ENCODE results near the gene PDE5A.
A peak's percentile ranks its signal among the peaks of the same experiment; 100 is the strongest.

The PDE5A gene

DNA sequence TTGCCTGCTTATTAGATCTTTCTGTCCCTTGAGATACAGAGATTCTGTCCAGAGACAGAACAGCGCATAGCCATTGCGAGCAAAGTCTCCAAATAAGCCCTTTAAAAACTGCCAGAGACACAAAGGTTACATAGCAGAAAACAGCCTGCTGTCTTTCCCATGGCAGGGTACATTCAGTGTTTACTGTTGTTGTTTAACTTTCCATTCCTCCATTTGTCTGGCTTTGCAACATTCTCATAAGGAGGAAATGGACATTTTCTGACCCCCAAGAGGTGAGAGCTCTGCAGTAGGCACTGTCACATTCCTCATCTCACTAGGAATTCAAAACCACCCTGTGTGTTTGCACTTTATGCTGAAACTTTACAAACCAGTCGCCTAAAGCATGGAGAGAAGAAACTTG lies 48.3 kb downstream of the PDE5A start:
- no peak for DNase-seq

DNA sequence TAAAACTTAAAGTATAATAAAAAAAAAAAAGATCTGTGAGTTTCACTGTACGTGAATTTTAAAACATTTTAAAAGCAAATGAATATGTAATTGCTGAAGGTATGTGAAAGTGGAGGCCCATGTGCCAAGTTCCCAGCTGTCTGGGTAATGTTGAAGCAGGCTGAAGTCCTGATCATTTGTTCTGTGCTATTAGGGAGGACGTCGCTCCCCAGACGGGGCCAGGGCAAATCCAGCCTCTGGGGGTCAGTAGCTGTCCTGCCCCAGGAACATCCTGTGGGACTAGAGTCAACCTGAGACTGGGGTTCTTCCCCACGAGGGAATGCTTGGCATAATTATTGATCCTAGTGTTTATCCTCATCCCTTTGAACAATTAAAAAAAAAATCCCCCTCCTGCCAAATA lies 48.8 kb downstream of the PDE5A start:
- no peak for DNase-seq

GRCh38 chr4:119570401-119570800 lies 58.2 kb downstream of the PDE5A start:
- DNase-seq: no peak

- no peak for DNase-seq
These were observed 64.5 kb downstream of the PDE5A start for GRCh38 chr4:119564106-119564505.

DNA sequence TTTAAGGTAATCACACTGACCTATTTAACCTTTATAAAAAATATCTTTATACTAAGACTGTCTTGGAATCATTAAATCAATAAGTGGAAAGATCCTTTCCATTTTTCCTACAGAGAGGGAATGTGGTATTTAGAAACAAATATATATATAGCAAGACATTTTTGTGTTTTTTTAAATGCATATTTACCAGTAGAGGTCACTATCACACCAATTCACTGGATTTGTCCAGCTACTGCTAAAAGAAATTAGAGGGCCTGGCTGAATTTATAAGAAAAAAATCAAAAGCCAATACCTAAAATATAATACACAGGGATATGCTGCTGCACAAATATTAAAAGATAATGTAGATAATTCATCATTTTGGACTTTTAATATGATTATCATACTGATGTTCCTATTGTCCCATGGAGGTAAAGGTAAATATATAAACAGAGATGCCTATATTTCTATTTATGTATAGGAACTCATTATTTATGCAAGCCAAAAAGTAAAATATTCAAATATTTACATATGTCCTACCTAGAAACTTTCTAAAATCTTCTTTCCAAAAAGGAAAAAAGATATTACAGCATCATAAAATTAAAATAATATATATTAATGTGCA lies 69.5 kb downstream of the PDE5A start:
- peak in 2 of 3 experiments; percentile 2 to 65 for DNase-seq

DNA sequence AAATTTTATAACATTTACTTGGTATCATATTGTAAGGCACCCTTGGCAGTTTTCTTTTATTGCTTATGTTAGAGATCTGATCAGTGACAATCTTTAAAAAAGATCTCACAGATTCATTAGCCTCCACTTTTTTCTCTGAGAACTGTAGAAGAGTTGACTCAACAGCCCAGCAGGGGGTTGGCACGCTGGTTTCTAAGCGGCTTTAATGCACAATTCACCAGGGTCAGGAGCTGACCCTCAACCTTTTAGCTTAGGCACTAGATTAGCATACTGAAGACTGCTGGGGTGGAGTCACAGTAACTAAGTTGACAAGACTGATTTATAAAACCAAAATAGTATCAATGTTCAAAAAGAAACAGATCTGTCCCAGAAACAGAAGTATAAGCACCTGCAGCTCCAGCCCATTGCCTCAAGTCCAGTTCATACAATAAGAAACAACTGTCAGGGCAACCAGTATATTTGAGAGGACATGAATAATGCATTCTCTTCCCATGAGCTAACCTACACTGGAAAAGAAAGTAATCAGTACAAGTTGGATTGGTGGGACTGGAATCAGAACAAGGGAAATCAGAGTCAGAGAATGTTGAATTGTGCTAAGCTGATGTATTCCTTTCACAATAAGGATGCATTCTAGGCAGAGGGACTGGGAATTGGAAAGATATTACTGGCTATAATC lies 77.6 kb downstream of the PDE5A start:
- DNase-seq: no peak

- no peak for DNase-seq
These were observed 79.0 kb downstream of the PDE5A start for GRCh38 chr4:119549639-119550038.

DNA sequence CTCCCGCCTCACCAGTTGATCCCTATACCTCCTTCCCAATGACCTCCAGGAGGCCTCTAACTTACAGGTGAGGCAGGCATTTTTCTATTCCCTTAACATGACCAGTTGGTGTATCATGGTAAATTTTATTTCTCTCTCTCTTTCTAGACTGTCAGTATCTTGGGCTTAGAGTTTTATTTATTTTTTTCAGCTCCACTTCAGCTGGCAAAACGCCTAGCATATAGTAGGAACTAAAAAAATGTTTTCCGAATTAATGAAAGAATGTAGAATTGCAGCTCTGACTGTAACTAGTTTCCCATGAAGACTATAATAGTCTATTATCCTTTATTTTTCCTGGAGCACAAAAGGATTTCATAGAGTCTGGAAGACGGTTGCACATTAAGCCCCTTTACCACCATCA lies 84.8 kb downstream of the PDE5A start:
- DNase-seq: no peak

DNA sequence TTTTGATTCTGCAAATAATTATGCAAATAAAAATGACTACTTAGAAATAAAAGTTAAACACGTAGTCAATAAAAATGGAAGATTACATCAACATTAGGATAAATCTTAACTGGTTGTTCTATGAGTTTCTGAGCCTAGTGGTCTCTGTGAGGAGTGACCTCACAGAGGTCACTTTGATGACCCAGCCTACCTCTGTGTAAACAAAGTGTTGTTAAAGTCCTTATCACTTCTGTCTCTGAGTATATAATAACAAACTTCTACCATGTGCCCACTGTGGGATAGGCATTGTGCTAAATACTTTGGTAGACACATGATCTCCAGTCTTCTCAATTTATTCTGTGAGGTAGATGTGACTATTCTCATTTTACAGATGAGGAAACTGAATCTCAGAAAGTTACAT lies 85.4 kb downstream of the PDE5A start:
- DNase-seq: no peak

- no peak for DNase-seq
These were observed 88.4 kb downstream of the PDE5A start for GRCh38 chr4:119540249-119540648.

- no peak for DNase-seq
These were observed 91.0 kb downstream of the PDE5A start for GRCh38 chr4:119537586-119537985.

DNA sequence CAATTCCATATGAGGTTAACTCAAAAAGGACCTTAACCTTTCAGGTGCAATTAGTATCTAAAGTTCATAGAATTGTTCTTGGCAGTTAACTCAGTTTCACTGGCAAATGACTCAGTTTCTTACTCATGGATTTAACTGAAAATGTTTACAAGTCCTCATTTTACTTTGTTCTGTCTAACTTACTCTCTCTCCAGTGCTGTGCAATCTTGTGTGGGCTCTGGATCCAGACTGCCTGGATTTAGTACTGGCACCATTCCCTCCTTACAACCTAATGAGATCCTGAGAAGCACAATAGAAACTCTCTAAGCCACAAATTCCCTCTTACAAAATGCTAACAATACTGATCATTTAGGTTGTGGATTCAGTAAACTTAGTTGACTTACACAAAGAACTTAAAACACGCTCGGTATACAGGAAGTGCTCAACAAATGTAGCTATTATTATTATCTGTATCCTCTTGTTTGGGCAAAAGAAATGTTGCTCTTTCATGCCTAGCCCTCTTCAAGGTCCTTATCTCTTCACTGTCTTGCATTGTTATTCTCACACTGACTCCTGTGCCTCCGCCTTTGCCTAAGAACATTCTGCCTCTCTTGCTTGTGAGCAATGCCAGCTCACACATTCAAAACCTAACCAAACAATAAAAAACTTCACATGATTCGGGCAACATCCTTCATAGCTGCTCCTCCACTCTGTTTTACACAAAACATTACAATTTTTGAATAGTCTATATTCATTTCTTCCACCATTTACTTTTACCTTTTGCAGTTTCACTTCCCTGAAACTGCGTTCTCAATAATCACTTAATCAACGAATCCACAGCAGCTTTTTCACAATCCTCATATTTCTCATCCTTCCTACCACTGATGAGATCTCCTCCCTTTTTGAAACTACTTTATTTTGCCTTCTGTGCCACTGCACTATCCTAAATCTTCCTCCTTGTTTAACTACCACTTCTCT lies 91.8 kb downstream of the PDE5A start:
- DNase-seq: no peak

DNA sequence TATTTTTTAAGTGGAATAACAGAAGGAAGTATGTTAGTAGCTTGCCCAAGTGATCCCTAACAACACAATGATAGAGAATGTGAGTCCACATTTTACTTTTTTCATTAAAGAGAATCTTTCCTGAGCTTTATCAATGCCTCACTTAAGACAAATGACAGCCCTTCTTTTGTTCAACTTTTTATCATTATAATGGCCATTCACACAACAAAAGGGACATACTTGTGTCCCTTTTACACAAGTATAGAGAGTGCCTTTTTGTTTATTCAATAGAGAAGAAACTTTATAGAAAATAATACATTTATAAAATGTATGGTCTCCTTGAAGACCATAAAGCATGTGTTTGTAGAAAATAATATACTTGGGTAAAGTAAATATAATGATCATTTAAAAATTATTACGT lies 96.3 kb downstream of the PDE5A start:
- no peak for DNase-seq

GRCh38 chr4:119529788-119530187 lies 98.8 kb downstream of the PDE5A start:
- no peak for DNase-seq

GRCh38 chr4:119526786-119527550 lies 101.6 kb downstream of the PDE5A start:
- DNase-seq: no peak

DNA sequence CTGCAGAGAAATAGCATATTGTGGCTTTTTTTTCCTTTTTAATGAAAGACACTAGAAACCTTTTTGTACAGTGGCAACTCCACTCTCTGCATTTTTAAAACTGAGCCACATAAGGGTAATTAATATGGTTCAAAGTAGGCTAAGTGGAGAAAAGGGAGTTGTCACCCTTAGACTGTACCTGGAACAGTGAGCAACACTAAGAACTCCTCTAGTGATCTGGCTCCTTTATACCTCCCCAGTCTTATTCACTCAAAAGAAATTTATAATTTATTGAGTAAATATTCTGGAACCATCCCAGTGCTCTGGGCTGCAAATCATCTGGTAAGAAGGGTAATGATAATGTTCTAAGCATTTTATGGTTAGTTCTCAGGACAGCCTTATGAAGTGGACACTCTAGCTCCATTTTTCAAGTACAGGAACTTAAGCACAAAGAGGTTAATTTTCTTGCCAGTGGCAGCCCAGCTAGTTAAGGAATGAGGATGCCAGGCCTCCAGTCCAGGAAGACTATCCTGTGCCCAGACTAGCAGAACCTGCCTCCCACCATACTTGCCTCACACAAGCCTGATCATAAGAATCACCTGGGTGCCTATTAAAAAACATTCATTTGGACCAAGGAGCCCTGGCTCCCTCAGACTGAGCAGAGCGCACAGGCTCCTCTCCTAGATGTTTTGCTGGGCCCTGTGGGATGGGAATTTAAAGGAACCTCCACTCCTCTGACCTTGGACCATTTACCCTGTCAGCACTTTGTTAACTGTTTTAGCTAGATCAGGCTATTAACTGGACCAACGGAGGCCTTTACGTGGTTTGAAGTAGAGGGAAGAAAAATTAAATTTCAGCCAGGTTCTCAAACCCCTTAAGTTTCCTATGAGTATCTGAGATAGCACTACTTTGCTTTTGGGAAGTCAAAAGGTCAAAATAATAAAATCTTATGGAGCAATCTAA lies 102.6 kb downstream of the PDE5A start:
- DNase-seq: no peak

DNA sequence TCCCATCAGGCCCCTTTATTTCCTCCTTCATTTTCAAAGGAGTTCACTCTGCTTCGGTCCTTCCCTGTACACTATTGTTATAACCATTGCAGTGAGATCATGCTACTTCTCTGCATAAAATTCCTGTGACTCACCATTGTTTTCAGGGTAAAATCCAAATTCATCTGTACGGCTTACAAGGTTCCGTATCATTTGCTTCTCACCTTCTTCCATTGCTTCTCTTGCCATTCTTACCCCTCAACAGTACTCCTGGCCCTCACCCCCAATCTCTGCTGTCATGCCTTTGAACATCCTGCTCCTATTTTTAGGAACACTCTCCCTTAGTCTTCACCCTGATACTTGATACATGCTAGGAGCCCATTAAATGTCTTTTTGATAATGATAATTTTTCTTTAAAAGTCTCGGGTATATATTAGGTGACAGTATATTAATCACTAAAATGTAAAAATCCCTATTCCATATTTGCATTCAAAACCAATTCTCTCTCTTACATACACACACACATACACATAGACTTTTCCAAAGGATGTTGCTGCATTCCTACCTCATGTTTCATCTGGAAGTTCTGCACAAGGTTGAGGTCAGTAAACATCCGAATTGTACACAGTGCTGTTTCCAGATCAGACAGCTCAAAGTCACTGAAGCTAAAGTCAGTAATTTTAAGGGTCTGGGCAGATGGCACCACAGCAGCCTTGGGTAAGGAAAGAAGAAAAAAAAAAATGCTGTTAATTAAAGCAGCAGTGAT lies 103.4 kb downstream of the PDE5A start:
- DNase-seq: no peak

DNA sequence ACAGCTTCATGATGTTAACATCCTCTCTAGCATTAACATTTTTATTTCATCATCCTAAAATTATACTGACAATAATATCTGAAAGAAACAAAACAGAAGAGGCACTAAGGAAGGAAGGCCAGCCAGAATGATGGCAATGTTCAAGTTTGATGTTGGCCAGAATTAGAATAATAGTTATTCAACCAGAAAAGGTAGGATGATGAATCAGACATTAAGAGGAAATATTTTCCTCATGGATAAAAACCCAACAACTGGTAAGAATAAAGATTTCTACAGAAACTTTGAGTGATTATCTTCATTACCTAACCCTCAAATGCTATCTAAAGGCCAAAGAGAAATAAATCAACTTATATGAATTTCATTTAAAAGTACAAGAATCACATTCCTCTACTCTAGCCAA lies 105.2 kb downstream of the PDE5A start:
- DNase-seq: no peak

- no peak for DNase-seq
These were observed 107.3 kb downstream of the PDE5A start for GRCh38 chr4:119521268-119521667.

DNA sequence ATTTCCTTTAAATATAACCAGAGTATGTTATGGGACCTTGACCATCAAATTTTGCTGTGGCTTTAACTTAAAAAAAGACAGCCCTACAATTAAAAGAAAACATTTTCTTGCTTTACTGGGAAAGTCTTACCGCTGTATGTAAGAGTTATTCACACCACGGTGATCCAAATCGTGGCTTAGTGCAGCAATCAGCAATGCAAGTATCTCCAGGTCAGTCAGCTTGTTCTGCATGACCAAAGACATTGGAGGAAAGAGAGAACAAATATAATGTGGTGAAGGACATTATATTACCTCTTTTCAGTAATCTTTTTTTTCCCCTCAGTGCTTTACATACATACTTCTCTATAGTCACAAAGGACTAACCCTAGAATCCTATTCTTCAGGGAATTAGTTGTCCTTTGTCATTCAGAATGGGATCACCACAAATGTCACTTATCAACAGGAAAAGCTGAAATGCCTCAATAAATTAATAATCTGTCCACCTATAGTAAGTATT lies 109.6 kb downstream of the PDE5A start:
- no peak for DNase-seq

Measured in NCI-H1417 (cell line).